SU-DHL-6 (cell line): ENCODE results near the gene NEK10.

Experiments
- H2AFZ ChIP-seq: fragments of 200-600 bp; sonication (generic); 2 replicates; pipeline ENCODE4 v1.6.1; 2014; ENCODE audit warnings: low read depth, mild to moderate bottlenecking, moderate library complexity, mixed read lengths, antibody characterized with exemption, low read length; ENCODE audit not compliant: severe bottlenecking
- H3F3A ChIP-seq: fragments of 200-600 bp; shearing (Covaris generic); 2 replicates; pipeline ENCODE4 v1.6.0; 2016; ENCODE audit warnings: antibody characterized with exemption, mild to moderate bottlenecking; ENCODE audit not compliant: insufficient read depth
- H3K27ac ChIP-seq: fragments of 200-600 bp; sonication (generic); 2 replicates; pipeline ENCODE4 v1.5.1; 2016; ENCODE audit warnings: low read depth, mild to moderate bottlenecking, low read length, moderate library complexity, mixed read lengths
- H3K27me3 ChIP-seq: fragments of 200-600 bp; sonication (generic), shearing (Covaris generic); 2 replicates; pipeline ENCODE4 v1.6.0; 2014; ENCODE audit warnings: mild to moderate bottlenecking, low read length
- H3K36me3 ChIP-seq: fragments of 200-600 bp; sonication (generic); 2 replicates; pipeline ENCODE4 v1.6.1; 2014; ENCODE audit warnings: mild to moderate bottlenecking, low read length, mixed read lengths
- H3K4me2 ChIP-seq: fragments of 300-600, 200-600 bp; shearing (Covaris generic), sonication (generic); 2 replicates; pipeline ENCODE4 v1.6.0; 2014; ENCODE audit warnings: low read length, low read depth, mild to moderate bottlenecking; ENCODE audit not compliant: poor library complexity, severe bottlenecking
- H3K4me3 ChIP-seq: fragments of 200-600 bp; sonication (generic); 2 replicates; pipeline ENCODE4 v1.5.1; 2014; ENCODE audit warnings: antibody characterized with exemption, low read length, mild to moderate bottlenecking, mixed read lengths; ENCODE audit not compliant: insufficient read depth, poor library complexity, severe bottlenecking
- H3K79me2 ChIP-seq: fragments of 200-600 bp; sonication (generic); 2 replicates; pipeline ENCODE4 v1.6.1; 2014; ENCODE audit warnings: mild to moderate bottlenecking, low read length, moderate library complexity; ENCODE audit not compliant: insufficient read depth
- H3K9ac ChIP-seq: fragments of 200-600 bp; sonication (generic); 2 replicates; pipeline ENCODE4 v1.7.0; 2014; ENCODE audit warnings: mild to moderate bottlenecking, low read length
- H3K9me2 ChIP-seq: fragments of 200-600 bp; sonication (generic); replicated peaks from 2 replicates; pipeline ENCODE4 v1.6.1; 2014; ENCODE audit warnings: low read length; ENCODE audit not compliant: insufficient read depth
- H3K9me3 ChIP-seq: fragments of 200-600 bp; sonication (generic); 2 replicates; pipeline ENCODE4 v1.6.1; 2014; ENCODE audit warnings: low read length, mixed read lengths; ENCODE audit not compliant: insufficient read depth
- H4K20me1 ChIP-seq: fragments of 200-600 bp; sonication (generic); 2 replicates; pipeline ENCODE4 v1.6.1; 2014; ENCODE audit warnings: low read depth, mild to moderate bottlenecking, antibody characterized with exemption, low read length, moderate library complexity, mixed read lengths
- EZH2phosphoT487 ChIP-seq: fragments of 200-600 bp; sonication (generic), shearing (Covaris generic); conservative IDR thresholded peaks from 2 replicates; pipeline ENCODE4 v1.6.1; 2018; ENCODE audit warnings: mild to moderate bottlenecking, antibody characterized with exemption, low read length, moderate library complexity, mixed read lengths
- TF ChIP-seq, protein P1 (sequence below): fragments of 200-600 bp; sonication (generic); IDR thresholded peaks from one replicate; pipeline ENCODE4 v1.5.1; 2017; ENCODE audit warnings: antibody characterized with exemption, mild to moderate bottlenecking, low read length, moderate library complexity; ENCODE audit not compliant: insufficient read depth, poor library complexity, severe bottlenecking

The NEK10 gene

GRCh38 chr3:27293939-27294338 lies 75.2 kb downstream of the NEK10 start:
- Histone ChIP-seq H3K9me2 (no peaks in the 10 kb centered on the region), H3K4me3 (no peak overlapping the region), H4K20me1 (no peaks in the 10 kb centered on the region), H3K27ac (no peak overlapping the region), H3K4me2 (no peak overlapping the region), H3K79me2 (no peaks in the 10 kb centered on the region), H3K36me3 (no peaks in the 10 kb centered on the region), H3F3A (no peaks in the 10 kb centered on the region), H3K27me3 (no peaks in the 10 kb centered on the region), H2AFZ (no peak overlapping the region), H3K9ac (no peak overlapping the region), H3K9me3 (no peaks in the 10 kb centered on the region)
- no peak for TF ChIP-seq EZH2phosphoT487
- TF ChIP-seq, protein P1, sequence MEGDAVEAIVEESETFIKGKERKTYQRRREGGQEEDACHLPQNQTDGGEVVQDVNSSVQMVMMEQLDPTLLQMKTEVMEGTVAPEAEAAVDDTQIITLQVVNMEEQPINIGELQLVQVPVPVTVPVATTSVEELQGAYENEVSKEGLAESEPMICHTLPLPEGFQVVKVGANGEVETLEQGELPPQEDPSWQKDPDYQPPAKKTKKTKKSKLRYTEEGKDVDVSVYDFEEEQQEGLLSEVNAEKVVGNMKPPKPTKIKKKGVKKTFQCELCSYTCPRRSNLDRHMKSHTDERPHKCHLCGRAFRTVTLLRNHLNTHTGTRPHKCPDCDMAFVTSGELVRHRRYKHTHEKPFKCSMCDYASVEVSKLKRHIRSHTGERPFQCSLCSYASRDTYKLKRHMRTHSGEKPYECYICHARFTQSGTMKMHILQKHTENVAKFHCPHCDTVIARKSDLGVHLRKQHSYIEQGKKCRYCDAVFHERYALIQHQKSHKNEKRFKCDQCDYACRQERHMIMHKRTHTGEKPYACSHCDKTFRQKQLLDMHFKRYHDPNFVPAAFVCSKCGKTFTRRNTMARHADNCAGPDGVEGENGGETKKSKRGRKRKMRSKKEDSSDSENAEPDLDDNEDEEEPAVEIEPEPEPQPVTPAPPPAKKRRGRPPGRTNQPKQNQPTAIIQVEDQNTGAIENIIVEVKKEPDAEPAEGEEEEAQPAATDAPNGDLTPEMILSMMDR: no peak

DNA sequence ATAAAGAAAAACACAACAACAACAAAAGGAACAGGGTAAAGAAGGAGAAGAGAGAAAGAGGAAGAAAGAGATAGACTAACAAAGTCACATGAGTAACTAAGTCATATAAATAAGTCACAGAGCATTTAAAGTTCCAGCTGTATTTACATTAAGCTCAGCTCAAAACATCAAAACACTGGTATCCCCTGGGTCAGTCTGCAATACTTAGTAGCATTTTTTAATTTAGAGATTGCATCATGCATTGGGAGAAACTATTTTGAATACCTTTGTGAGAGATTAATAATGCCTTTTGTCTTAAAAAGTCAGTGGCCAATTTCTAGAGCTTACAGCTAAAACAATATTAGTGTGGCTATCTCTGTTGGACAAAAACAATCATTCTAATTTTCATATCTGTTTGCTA lies 78.4 kb downstream of the NEK10 start:
- no peak overlapping the region for H3K4me2 ChIP-seq

DNA sequence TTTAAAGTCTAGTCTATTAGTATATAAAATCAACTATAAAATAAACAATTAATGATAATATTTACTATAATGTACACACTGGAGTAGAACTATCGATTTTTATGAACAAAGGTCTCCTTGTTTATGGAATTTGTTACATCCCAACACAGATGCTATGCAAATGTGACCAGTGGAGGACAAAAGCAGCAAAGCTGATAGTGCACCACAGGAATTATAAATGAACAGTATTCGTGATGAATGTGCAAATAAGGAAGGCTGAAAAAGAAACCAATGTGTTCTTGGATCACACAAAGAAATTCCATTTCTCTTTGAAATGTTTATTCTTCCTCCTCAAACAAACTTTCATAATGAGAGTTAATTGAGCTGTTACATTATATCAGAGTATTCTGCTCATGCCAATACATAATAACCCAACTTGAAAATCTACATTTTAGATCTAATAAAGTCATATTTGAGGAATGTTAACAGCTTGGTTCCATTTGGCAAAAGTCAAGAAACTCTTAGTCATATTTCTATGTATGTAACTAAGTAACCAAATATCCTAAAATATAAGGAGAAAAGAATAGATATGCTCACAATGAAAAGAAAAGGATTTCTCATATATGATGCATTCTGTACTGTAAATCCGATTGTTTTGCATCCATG lies 79.3 kb downstream of the NEK10 start:
- no peak overlapping the region for H3K4me2 ChIP-seq
- TF ChIP-seq, protein P1: no peak
- TF ChIP-seq EZH2phosphoT487: no peak

More for the DNA sequence above, 78.4 kb downstream of the NEK10 start:
- H4K20me1 ChIP-seq: no peaks in the 10 kb centered on the region
- H3K9ac ChIP-seq: no peak overlapping the region
- no peak overlapping the region for H2AFZ ChIP-seq
- no peak for TF ChIP-seq EZH2phosphoT487
- TF ChIP-seq, protein P1: no peak
- H3K9me2 ChIP-seq: no peaks in the 10 kb centered on the region
- no peaks in the 10 kb centered on the region for H3K9me3 ChIP-seq
- H3K27me3 ChIP-seq: no peaks in the 10 kb centered on the region
- H3K27ac ChIP-seq: no peak overlapping the region
- H3F3A ChIP-seq: no peaks in the 10 kb centered on the region
- no peak overlapping the region for H3K4me3 ChIP-seq
- no peaks in the 10 kb centered on the region for H3K79me2 ChIP-seq
- H3K36me3 ChIP-seq: no peaks in the 10 kb centered on the region

More for the DNA sequence above, 79.3 kb downstream of the NEK10 start:
- Histone ChIP-seq H3K27me3 (no peaks in the 10 kb centered on the region), H3K27ac (no peak overlapping the region), H2AFZ (no peak overlapping the region), H3K9ac (no peak overlapping the region), H3K36me3 (no peaks in the 10 kb centered on the region), H4K20me1 (no peaks in the 10 kb centered on the region), H3K79me2 (no peaks in the 10 kb centered on the region), H3K9me2 (no peaks in the 10 kb centered on the region), H3K4me3 (no peak overlapping the region), H3F3A (no peaks in the 10 kb centered on the region), H3K9me3 (no peaks in the 10 kb centered on the region)
